ENCODE measurements around the gene NUP133. TPM values are rescaled to one million over a fixed set of nuclear protein-coding genes. Genes with fewer than 3 reads are reported as not detected.

Gene NUP133
- total and polyA plus RNA-seq, 2 donors (not counting 1 experiment from before 2014, with no cell fraction given): 10.5 to 50.5 TPM

DNA sequence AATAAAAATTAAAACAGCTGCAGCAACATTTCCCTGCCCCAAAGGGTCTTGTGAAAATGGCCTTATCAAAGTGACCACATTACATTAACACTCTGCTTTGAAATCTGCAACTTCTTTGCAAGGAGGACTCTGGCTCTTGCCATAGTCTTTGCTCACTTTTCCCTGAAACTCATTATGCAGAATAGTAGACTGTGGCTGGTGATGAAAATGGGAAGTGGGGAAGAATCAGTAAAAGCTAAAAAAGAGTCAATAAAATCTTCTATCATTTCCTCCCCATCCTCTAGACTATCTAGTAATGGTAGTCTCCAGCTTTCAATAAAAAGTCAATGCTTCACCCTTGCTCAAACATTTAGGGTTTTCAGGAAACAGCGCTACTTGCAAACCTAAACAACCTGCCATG, 18.6 kb upstream of the NUP133 start:
- H3K4me3 ChIP-seq (ENCODE audit: control extremely low read depth in 1 of 5, extremely low read depth in 1 of 5, insufficient read depth in 1 of 5, low read depth in 2 of 5, low read length in 4 of 5): no peak overlapping the region
- H3K36me3 ChIP-seq (replicated peaks in 1 of 2; ENCODE audit: control extremely low read depth in 1 of 2, control insufficient read depth in 1 of 2, extremely low read depth in 1 of 2, insufficient read depth in 2 of 2, low read length in 1 of 2): peaks cover 0 to 53% of the 10 kb centered on the region in 2 experiments
- ATAC-seq (ENCODE audit: low read depth) (no peak), DNase-seq (no peak)
- Mint-ChIP-seq H3K4me1 (no peaks in the 10 kb centered on the region), H3K4me3 (no peak overlapping the region), H3K9me3 (ENCODE audit: insufficient read depth) (no peaks in the 10 kb centered on the region), H3K27ac (no peak overlapping the region), H3K27me3 (no peaks in the 10 kb centered on the region)
- no peaks in the 10 kb centered on the region for H4K20me1 ChIP-seq (ENCODE audit: control insufficient read depth, insufficient read depth, low read length, poor library complexity, severe bottlenecking)
- H3K79me2 ChIP-seq (ENCODE audit: control insufficient read depth, insufficient read depth, low read length): no peaks in the 10 kb centered on the region
- no peak overlapping the region for H3K9ac ChIP-seq (ENCODE audit: low read length)
- no peaks in the 10 kb centered on the region for H3K9me3 ChIP-seq (ENCODE audit: control extremely low read depth in 1 of 3, control insufficient read depth in 2 of 3, insufficient read depth in 1 of 3, low read length in 2 of 3)
- intact Hi-C loops (cut with micrococcal nuclease): no loop called here
- H3K4me2 ChIP-seq (replicated peaks; ENCODE audit: low read depth, low read length, poor library complexity, severe bottlenecking): no peak overlapping the region
- no peaks in the 10 kb centered on the region for H3K27me3 ChIP-seq (replicated peaks in 1 of 4; ENCODE audit: control extremely low read depth in 1 of 4, control insufficient read depth in 3 of 4, insufficient read depth in 4 of 4, low read length in 3 of 4)
- WGBS (ENCODE audit: insufficient coverage): no CpG with 5 or more reads among the region's 1 CpG
- H3K27ac ChIP-seq (ENCODE audit: low read length in 2 of 2): no peak overlapping the region
- no peaks in the 10 kb centered on the region for H3K4me1 ChIP-seq (ENCODE audit: control insufficient read depth in 2 of 2, insufficient read depth in 2 of 2, low read length in 2 of 2)
- TF ChIP-seq, protein P1, sequence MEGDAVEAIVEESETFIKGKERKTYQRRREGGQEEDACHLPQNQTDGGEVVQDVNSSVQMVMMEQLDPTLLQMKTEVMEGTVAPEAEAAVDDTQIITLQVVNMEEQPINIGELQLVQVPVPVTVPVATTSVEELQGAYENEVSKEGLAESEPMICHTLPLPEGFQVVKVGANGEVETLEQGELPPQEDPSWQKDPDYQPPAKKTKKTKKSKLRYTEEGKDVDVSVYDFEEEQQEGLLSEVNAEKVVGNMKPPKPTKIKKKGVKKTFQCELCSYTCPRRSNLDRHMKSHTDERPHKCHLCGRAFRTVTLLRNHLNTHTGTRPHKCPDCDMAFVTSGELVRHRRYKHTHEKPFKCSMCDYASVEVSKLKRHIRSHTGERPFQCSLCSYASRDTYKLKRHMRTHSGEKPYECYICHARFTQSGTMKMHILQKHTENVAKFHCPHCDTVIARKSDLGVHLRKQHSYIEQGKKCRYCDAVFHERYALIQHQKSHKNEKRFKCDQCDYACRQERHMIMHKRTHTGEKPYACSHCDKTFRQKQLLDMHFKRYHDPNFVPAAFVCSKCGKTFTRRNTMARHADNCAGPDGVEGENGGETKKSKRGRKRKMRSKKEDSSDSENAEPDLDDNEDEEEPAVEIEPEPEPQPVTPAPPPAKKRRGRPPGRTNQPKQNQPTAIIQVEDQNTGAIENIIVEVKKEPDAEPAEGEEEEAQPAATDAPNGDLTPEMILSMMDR (IDR thresholded peaks at IDR 0.05): no peak
- TF ChIP-seq EZH2 (IDR thresholded peaks at IDR 0.05; ENCODE audit: borderline replicate concordance, insufficient read depth, low read depth, low read length, poor library complexity, severe bottlenecking): no peak
- H2AFZ ChIP-seq (ENCODE audit: insufficient read depth, low read depth, low read length, poor library complexity, severe bottlenecking): no peak overlapping the region
- CTCF ChIA-PET: interaction anchor here (1.4 to 1.7 kb wide), 2 partner anchors 12 to 267 kb away, joined by 3 to 7 read pairs; no protein-coding TSS in a partner anchor
- POLR2A ChIA-PET: interaction anchor here (0.6 kb wide), 1 partner anchor 1103 kb away, joined by 6 read pairs; no protein-coding TSS in a partner anchor

DNA sequence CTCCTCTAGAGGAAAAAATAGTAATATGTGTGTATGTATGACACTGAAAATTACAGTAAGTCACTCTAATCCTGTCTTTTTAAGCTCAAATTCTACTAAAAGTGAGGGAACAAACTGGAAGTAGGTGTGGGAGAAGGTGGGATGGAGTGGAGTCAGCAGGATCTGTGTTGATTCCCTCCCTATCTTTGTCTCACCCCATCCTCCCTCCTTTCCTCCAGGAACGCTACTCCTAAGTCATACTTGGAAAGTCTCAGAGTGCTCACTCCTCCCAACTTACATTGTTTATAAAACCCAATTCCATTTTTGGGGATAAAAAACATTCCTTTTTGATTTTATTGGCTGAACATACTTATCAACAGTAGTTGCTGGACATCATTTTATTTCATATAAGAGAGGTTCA, 14.9 kb upstream of the NUP133 start:
- ChIA-PET POLR2A (no interaction called here), CTCF (interaction anchor here (0.6 kb wide), 1 partner anchor 137 kb away, joined by 3 read pairs; no protein-coding TSS in a partner anchor)
- H3K4me1 Mint-ChIP-seq: no peaks in the 10 kb centered on the region
- H3K79me2 ChIP-seq (ENCODE audit: control insufficient read depth, insufficient read depth, low read length): no peaks in the 10 kb centered on the region
- H3K27me3 Mint-ChIP-seq: no peaks in the 10 kb centered on the region
- H3K9me3 Mint-ChIP-seq (ENCODE audit: insufficient read depth): no peaks in the 10 kb centered on the region
- no peak overlapping the region for H3K4me2 ChIP-seq (replicated peaks; ENCODE audit: low read depth, low read length, poor library complexity, severe bottlenecking)
- intact Hi-C loops (cut with micrococcal nuclease): no loop called here
- WGBS (ENCODE audit: insufficient coverage): no CpG with 5 or more reads among the region's 1 CpG
- no peaks in the 10 kb centered on the region for H3K9me3 ChIP-seq (ENCODE audit: control extremely low read depth in 1 of 3, control insufficient read depth in 2 of 3, insufficient read depth in 1 of 3, low read length in 2 of 3)
- H3K27ac Mint-ChIP-seq: no peak overlapping the region
- peaks cover 4 to 31% of the 10 kb centered on the region in 2 experiments for H3K36me3 ChIP-seq (replicated peaks in 1 of 2; ENCODE audit: control extremely low read depth in 1 of 2, control insufficient read depth in 1 of 2, extremely low read depth in 1 of 2, insufficient read depth in 2 of 2, low read length in 1 of 2)
- no peaks in the 10 kb centered on the region for H4K20me1 ChIP-seq (ENCODE audit: control insufficient read depth, insufficient read depth, low read length, poor library complexity, severe bottlenecking)
- no peak overlapping the region for H2AFZ ChIP-seq (ENCODE audit: insufficient read depth, low read depth, low read length, poor library complexity, severe bottlenecking)
- H3K27me3 ChIP-seq (replicated peaks in 1 of 4; ENCODE audit: control extremely low read depth in 1 of 4, control insufficient read depth in 3 of 4, insufficient read depth in 4 of 4, low read length in 3 of 4): no peaks in the 10 kb centered on the region
- no peak for TF ChIP-seq EZH2 (IDR thresholded peaks at IDR 0.05; ENCODE audit: borderline replicate concordance, insufficient read depth, low read depth, low read length, poor library complexity, severe bottlenecking)
- TF ChIP-seq, protein P1 (IDR thresholded peaks at IDR 0.05): no peak
- no peak overlapping the region for H3K27ac ChIP-seq (ENCODE audit: low read length in 2 of 2)
- H3K9ac ChIP-seq (ENCODE audit: low read length): no peak overlapping the region
- H3K4me3 Mint-ChIP-seq: no peak overlapping the region
- no peak for ATAC-seq (ENCODE audit: low read depth)
- H3K4me3 ChIP-seq (ENCODE audit: control extremely low read depth in 1 of 5, extremely low read depth in 1 of 5, insufficient read depth in 1 of 5, low read depth in 2 of 5, low read length in 4 of 5): no peak overlapping the region
- no peak for DNase-seq
- H3K4me1 ChIP-seq (ENCODE audit: control insufficient read depth in 2 of 2, insufficient read depth in 2 of 2, low read length in 2 of 2): no peaks in the 10 kb centered on the region
